H1 (cell line): Measurements from ENCODE around the gene MLF1. TPM values are rescaled to one million over a fixed set of nuclear protein-coding genes. Genes with fewer than 3 reads are reported as not detected.

Experiments used
- CTCF ChIA-PET: fragments of 300-600 bp; sonication (Branson Sonifier 250); formaldehyde crosslinking; loops from one replicate; lab custom pipeline; 2021; ENCODE audit not compliant: partially characterized antibody; lab: Charles Lee
- POLR2A ChIA-PET: fragments of 300-600 bp; sonication (Branson Sonifier 250); formaldehyde crosslinking; loops from one replicate; lab custom pipeline; 2021; ENCODE audit warnings: inconsistent platforms; ENCODE audit not compliant: partially characterized antibody; lab: Charles Lee
- DNase-seq, 2 experiments: peaks; one replicate each; pipeline versions ENCODE4 v3.0.0 to v3.0.0-alpha.2; 2010 to 2022; ENCODE audit warnings: low spot score in 2 of 2, low read depth in 1 of 2, mixed read lengths in 1 of 2
- FAIRE-seq: peaks from 2 replicates; lab custom pipeline; 2011; peaks lifted over from hg19 to GRCh38; lab: Jason Lieb, UNC
- H2AFZ ChIP-seq: 2 replicates; pipeline ENCODE4 v1.8.1; 2012; ENCODE audit warnings: low read length, inconsistent platforms
- H2AK5ac ChIP-seq: 2 replicates; pipeline ENCODE4 v1.6.1; 2013; ENCODE audit warnings: low read depth, low read length
- H2BK120ac ChIP-seq: replicated peaks from 2 replicates; pipeline ENCODE3; 2013; ENCODE audit warnings: low read depth, low read length, inconsistent platforms
- H2BK12ac ChIP-seq: 2 replicates; pipeline ENCODE4 v1.6.1; 2013; ENCODE audit warnings: low read depth, low read length
- H2BK15ac ChIP-seq: 2 replicates; pipeline ENCODE4 v1.6.1; 2013; ENCODE audit warnings: low read length
- H2BK20ac ChIP-seq: 2 replicates; pipeline ENCODE4 v1.6.1; 2013; ENCODE audit warnings: low read length
- H2BK5ac ChIP-seq: 2 replicates; pipeline ENCODE4 v1.6.1; 2013; ENCODE audit warnings: low read depth, low read length
- H3K14ac ChIP-seq: 2 replicates; pipeline ENCODE4 v1.6.1; 2013; ENCODE audit warnings: inconsistent platforms; ENCODE audit not compliant: insufficient read length
- H3K18ac ChIP-seq: 2 replicates; pipeline ENCODE4 v1.6.1; 2013; ENCODE audit warnings: low read length; ENCODE audit errors: extremely low read depth
- H3K23ac ChIP-seq: 2 replicates; pipeline ENCODE4 v1.6.1; 2013; ENCODE audit warnings: inconsistent platforms; ENCODE audit not compliant: insufficient read length
- H3K23me2 ChIP-seq: 2 replicates; pipeline ENCODE4 v1.6.1; 2013; ENCODE audit warnings: low read depth, low read length
- H3K27ac ChIP-seq: 2 replicates; pipeline ENCODE4 v1.6.1; 2011; ENCODE audit warnings: low read depth, low read length, inconsistent platforms
- H3K27me3 ChIP-seq, 4 experiments: replicated peaks in 1 of 4; 1 replicate in 1 of 4; 2 replicates in 3 of 4; pipeline versions ENCODE4 v1.6.1 to v1.8.1; 2011 to 2013; ENCODE audit warnings: low read length in 3 of 4, mild to moderate bottlenecking in 3 of 4, inconsistent platforms in 2 of 4, mixed read lengths in 2 of 4, moderate library complexity in 1 of 4; ENCODE audit not compliant: control insufficient read depth in 3 of 4, insufficient read depth in 3 of 4; ENCODE audit errors: extremely low read depth in 1 of 4
- H3K36me3 ChIP-seq, 4 experiments: 2 replicates each; pipeline versions ENCODE4 v1.6.1 to v1.8.1; 2011 to 2013; ENCODE audit warnings: mild to moderate bottlenecking in 4 of 4, low read length in 3 of 4, moderate library complexity in 2 of 4, control low read depth in 1 of 4, inconsistent platforms in 1 of 4; ENCODE audit not compliant: insufficient read depth in 4 of 4, control insufficient read depth in 2 of 4
- H3K4ac ChIP-seq: replicated peaks from 2 replicates; pipeline ENCODE3; 2013; ENCODE audit warnings: low read length, low read depth, mixed read lengths, inconsistent platforms; ENCODE audit not compliant: insufficient read length
- H3K4me1 ChIP-seq, 4 experiments: replicated peaks in 1 of 4; 1 replicate in 1 of 4; 2 replicates in 3 of 4; pipeline versions ENCODE4 v1.6.1 to v1.8.1; 2011 to 2013; ENCODE audit warnings: low read length in 3 of 4, inconsistent platforms in 2 of 4, mixed read lengths in 1 of 4; ENCODE audit not compliant: insufficient read depth in 4 of 4, control insufficient read depth in 3 of 4
- H3K4me2 ChIP-seq, 2 experiments: 2 replicates each; pipeline versions ENCODE4 v1.6.1 to v1.8.1; 2011 to 2013; ENCODE audit warnings: low read depth in 2 of 2, low read length in 2 of 2, control low read depth in 1 of 2, inconsistent platforms in 1 of 2, mild to moderate bottlenecking in 1 of 2; ENCODE audit not compliant: insufficient read depth in 1 of 2
- H3K4me3 ChIP-seq, 4 experiments: fragments of 200-600, 300-600 bp in 1 of 4; sonication (generic), shearing (Covaris generic), sonication (Bioruptor Twin) in 1 of 4; 2 replicates each; pipeline versions ENCODE4 v1.5.1 to v1.8.1; 2011 to 2016; ENCODE audit warnings: low read length in 4 of 4, low read depth in 3 of 4, control low read depth in 2 of 4, inconsistent platforms in 2 of 4, mild to moderate bottlenecking in 2 of 4, mixed read lengths in 1 of 4, moderate library complexity in 1 of 4; ENCODE audit not compliant: insufficient read depth in 2 of 4; ENCODE audit errors: extremely low read depth in 1 of 4
- H3K56ac ChIP-seq: replicated peaks from 2 replicates; pipeline ENCODE3; 2013; ENCODE audit warnings: low read depth, mild to moderate bottlenecking, mixed read lengths, low read length, inconsistent platforms; ENCODE audit not compliant: insufficient read length
- H3K79me1 ChIP-seq: 2 replicates; pipeline ENCODE4 v1.6.1; 2013; ENCODE audit warnings: low read depth, low read length, control low read depth
- H3K79me2 ChIP-seq, 2 experiments: 2 replicates each; pipeline versions ENCODE4 v1.6.1 to v1.8.1; 2012 to 2013; ENCODE audit warnings: low read length in 2 of 2, mild to moderate bottlenecking in 2 of 2, inconsistent platforms in 1 of 2; ENCODE audit not compliant: insufficient read depth in 2 of 2, control insufficient read depth in 1 of 2
- H3K9ac ChIP-seq, 4 experiments: replicated peaks in 1 of 4; 1 replicate in 1 of 4; 2 replicates in 3 of 4; pipeline versions ENCODE4 v1.6.1 to v1.8.1; 2011 to 2013; ENCODE audit warnings: low read depth in 3 of 4, low read length in 3 of 4, control low read depth in 2 of 4, mild to moderate bottlenecking in 2 of 4, moderate library complexity in 2 of 4, inconsistent platforms in 1 of 4; ENCODE audit errors: extremely low read depth in 1 of 4
- H3K9me3 ChIP-seq, 2 experiments: 2 replicates each; pipeline versions ENCODE4 v1.6.1 to v1.8.1; 2012 to 2013; ENCODE audit warnings: mild to moderate bottlenecking in 2 of 2, moderate library complexity in 2 of 2, control low read depth in 1 of 2, inconsistent platforms in 1 of 2, low read depth in 1 of 2, low read length in 1 of 2, mixed read lengths in 1 of 2; ENCODE audit not compliant: insufficient read depth in 2 of 2
- H4K20me1 ChIP-seq, 2 experiments: replicated peaks in 1 of 2; 2 replicates each; pipeline versions ENCODE3 to v1.8.1; 2011 to 2013; ENCODE audit warnings: inconsistent platforms in 2 of 2, low read length in 2 of 2, mild to moderate bottlenecking in 1 of 2; ENCODE audit not compliant: insufficient read depth in 2 of 2, control insufficient read depth in 1 of 2
- H4K5ac ChIP-seq: 2 replicates; pipeline ENCODE4 v1.6.1; 2013; ENCODE audit warnings: low read length, low read depth, mixed read lengths, inconsistent platforms; ENCODE audit not compliant: insufficient read length
- H4K8ac ChIP-seq: 2 replicates; pipeline ENCODE4 v1.8.0; 2013; ENCODE audit warnings: mild to moderate bottlenecking, moderate library complexity, low read length, inconsistent platforms; ENCODE audit not compliant: insufficient read depth; ENCODE audit errors: extremely low read depth
- H4K91ac ChIP-seq: replicated peaks from 2 replicates; pipeline ENCODE3; 2013; ENCODE audit warnings: low read length, mixed read lengths, inconsistent platforms; ENCODE audit not compliant: insufficient read length
- ATF2 ChIP-seq: IDR thresholded peaks from 2 replicates; pipeline ENCODE4 v1.6.1; 2012; ENCODE audit warnings: low read length, inconsistent platforms
- BRCA1 ChIP-seq: IDR thresholded peaks from 2 replicates; pipeline ENCODE4 v1.6.1; 2012; ENCODE audit warnings: low read depth, low read length, improper control_type of control experiment
- CHD1 ChIP-seq: IDR thresholded peaks from 2 replicates; pipeline ENCODE4 v1.6.1; 2012; ENCODE audit warnings: low read depth, low read length, improper control_type of control experiment
- HDAC6 ChIP-seq: IDR thresholded peaks from one replicate; pipeline ENCODE4 v1.7.1; 2012; ENCODE audit warnings: low read depth, mild to moderate bottlenecking, inconsistent platforms, low read length, moderate library complexity
- MAX ChIP-seq: IDR thresholded peaks from 2 replicates; pipeline ENCODE4 v1.6.1; 2012; ENCODE audit warnings: inconsistent platforms
- SP1 ChIP-seq: IDR thresholded peaks from 2 replicates; pipeline ENCODE4 v1.6.1; 2011; ENCODE audit warnings: low read depth, low read length
- SP4 ChIP-seq: IDR thresholded peaks from 2 replicates; pipeline ENCODE4 v1.6.1; 2012; ENCODE audit warnings: low read length, inconsistent platforms
- SUZ12 ChIP-seq: fragments of 200-600 bp; sonication (generic); IDR thresholded peaks from 2 replicates; pipeline ENCODE4 v1.6.1; 2012; ENCODE audit warnings: mild to moderate bottlenecking, inconsistent platforms, low read length, moderate library complexity, mixed read lengths
- TCF12 ChIP-seq: IDR thresholded peaks from 2 replicates; pipeline ENCODE4 v1.6.1; 2011; ENCODE audit warnings: low read depth, mild to moderate bottlenecking, low read length
- YY1 ChIP-seq: IDR thresholded peaks from 2 replicates; pipeline ENCODE4 v1.6.1; 2011; ENCODE audit warnings: low read depth, mild to moderate bottlenecking, low read length
- WGBS, 2 experiments: shearing (Covaris generic) in 1 of 2; methylation state at CpG; one replicate each; pipeline versions ENCODE4 v1.1.6 to v1.1.7; 2013 to 2015; ENCODE audit warnings: low lambda C conversion rate in 2 of 2, mixed read lengths in 2 of 2, inconsistent platforms in 1 of 2, low coverage in 1 of 2, missing lambda C conversion rate in 1 of 2; ENCODE audit not compliant: insufficient replicate concordance in 2 of 2, insufficient coverage in 1 of 2, insufficient read length in 1 of 2; ENCODE audit errors: extremely low coverage in 1 of 2, missing lambda C conversion rate in 1 of 2; 5-methylcytosine and 5-hydroxymethylcytosine counted together
- polyA plus RNA-seq, 7 experiments: library from polyadenylated mRNA; depleted of rRNA in 3 of 7; stranded (reverse) in 5 of 7; unstranded in 2 of 7; fragments of >200 nt in 5 of 7; fragments of 200-250 nt in 2 of 7; gene quantifications; 1 replicate in 5 of 7; 2 replicates in 1 of 7; 4 replicates in 1 of 7; pipeline versions ENCODE4 v1.2.1 to v1.2.3, GENCODE V29; 2011 to 2013; ENCODE audit warnings: missing spikeins in 2 of 7, mixed read lengths in 2 of 7
- total RNA-seq: library from RNA; stranded (reverse); fragmentation: NEBNext Ultra II Directional; extraction: Animal tissue kit (Norgen Biotek cat#: 25700); gene quantifications from 2 replicates; pipeline ENCODE4 v1.2.1, GENCODE V29; 2021

The MLF1 gene
- total and polyA plus RNA-seq, 2 of the 8 experiments (the other 6 are each of a cell fraction or from before 2014, with no cell fraction given), result 13.4 to 48.9 TPM

DNA sequence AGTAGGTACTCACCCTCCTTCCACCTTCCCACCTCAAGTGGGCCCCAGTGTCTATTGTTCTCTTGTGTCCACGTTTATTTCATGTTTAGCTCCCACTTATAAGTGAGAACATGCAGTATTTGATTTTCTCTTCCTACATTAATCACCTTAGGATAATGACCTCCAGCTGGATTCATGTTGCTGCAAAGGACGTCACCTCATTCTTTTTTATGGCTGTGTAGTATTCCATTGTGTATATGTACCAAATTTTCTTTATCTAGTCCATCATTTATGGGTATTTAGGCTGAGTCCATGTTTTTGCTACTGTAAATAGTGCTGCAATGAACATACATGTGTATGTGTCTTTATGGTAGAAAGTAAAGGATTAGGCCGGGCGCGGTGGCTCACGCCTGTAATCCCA lies 5.9 kb upstream of the MLF1 start:
- no peak overlapping the region for H3K4ac ChIP-seq
- no peak overlapping the region for H2BK20ac ChIP-seq
- no peak overlapping the region for H3K4me3 ChIP-seq
- H3K56ac ChIP-seq, result no peak overlapping the region
- no peak overlapping the region for H2BK15ac ChIP-seq
- no peak overlapping the region for H3K23ac ChIP-seq
- H3K4me1 ChIP-seq, result no peaks in the 10 kb centered on the region
- H2BK12ac ChIP-seq, result no peak overlapping the region
- no peak overlapping the region for H3K9ac ChIP-seq
- no peak overlapping the region for H2AK5ac ChIP-seq
- CTCF ChIA-PET, result no interaction called here
- no peak overlapping the region for H2BK120ac ChIP-seq
- H3K18ac ChIP-seq, result no peak overlapping the region
- H3K36me3 ChIP-seq, result no peaks in the 10 kb centered on the region
- 93% methylated on average over 6 of the region's 6 CpGs; no CpG with 5 or more reads in 1 of the 2 experiments for WGBS, 2 experiments
- H4K91ac ChIP-seq, result no peak overlapping the region
- no peak for DNase-seq
- POLR2A ChIA-PET, result no interaction called here
- H4K20me1 ChIP-seq, result no peaks in the 10 kb centered on the region
- FAIRE-seq, result no peak
- H3K79me2 ChIP-seq, result no peaks in the 10 kb centered on the region
- no peak overlapping the region for H3K27ac ChIP-seq
- H4K5ac ChIP-seq, result no peak overlapping the region
- H2BK5ac ChIP-seq, result no peak overlapping the region
- H3K9me3 ChIP-seq, result no peaks in the 10 kb centered on the region
- peaks cover 0 to 3% (median 1%) of the 10 kb centered on the region in 4 experiments; a peak in 1 of 7 replicates for H3K27me3 ChIP-seq
- H3K23me2 ChIP-seq, result peaks cover 1% of the 10 kb centered on the region; the same call in 1 of the 2 replicates
- no peak overlapping the region for H2AFZ ChIP-seq
- H3K4me2 ChIP-seq, result no peak overlapping the region
- no peak overlapping the region for H4K8ac ChIP-seq
- TF ChIP-seq SP4 (no peak), MAX (no peak), SUZ12 (no peak), ATF2 (no peak), HDAC6 (no peak), YY1 (no peak), BRCA1 (no peak), TCF12 (no peak), CHD1 (no peak), SP1 (no peak)
- no peaks in the 10 kb centered on the region for H3K79me1 ChIP-seq
- H3K14ac ChIP-seq, result no peak overlapping the region
